Panc1 (cell line): Measurements from ENCODE around the gene LCN1.

Experiments
- CTCF ChIP-seq: fragments of 450-650 bp; IDR thresholded peaks from 2 replicates; pipeline ENCODE4 v1.5.1; 2017; ENCODE audit warnings: mild to moderate bottlenecking
- POLR2AphosphoS5 ChIP-seq: IDR thresholded peaks from 2 replicates; pipeline ENCODE4 v1.6.1; 2012; ENCODE audit warnings: mild to moderate bottlenecking, low read depth, low read length, moderate library complexity
- SIN3A ChIP-seq: IDR thresholded peaks from 2 replicates; pipeline ENCODE4 v1.6.1; 2012; ENCODE audit warnings: low read depth, mild to moderate bottlenecking, low read length, moderate library complexity, borderline replicate concordance; ENCODE audit not compliant: insufficient read depth
- TCF7L2 ChIP-seq: IDR thresholded peaks from 2 replicates; pipeline ENCODE4 v1.6.1; 2011; ENCODE audit warnings: mild to moderate bottlenecking, low read depth, low read length, inconsistent platforms
- TF ChIP-seq, protein P1 (sequence below), 2 experiments: IDR thresholded peaks; 2 replicates each; pipeline ENCODE4 v1.6.1; 2011 to 2012; ENCODE audit warnings: low read depth in 2 of 2, control low read depth in 1 of 2, low read length in 1 of 2, mild to moderate bottlenecking in 1 of 2, moderate library complexity in 1 of 2; ENCODE audit not compliant: insufficient read depth in 1 of 2

GRCh38 chr9:135547756-135548736, 26.8 kb downstream of the LCN1 start:
- TF ChIP-seq, protein P1, sequence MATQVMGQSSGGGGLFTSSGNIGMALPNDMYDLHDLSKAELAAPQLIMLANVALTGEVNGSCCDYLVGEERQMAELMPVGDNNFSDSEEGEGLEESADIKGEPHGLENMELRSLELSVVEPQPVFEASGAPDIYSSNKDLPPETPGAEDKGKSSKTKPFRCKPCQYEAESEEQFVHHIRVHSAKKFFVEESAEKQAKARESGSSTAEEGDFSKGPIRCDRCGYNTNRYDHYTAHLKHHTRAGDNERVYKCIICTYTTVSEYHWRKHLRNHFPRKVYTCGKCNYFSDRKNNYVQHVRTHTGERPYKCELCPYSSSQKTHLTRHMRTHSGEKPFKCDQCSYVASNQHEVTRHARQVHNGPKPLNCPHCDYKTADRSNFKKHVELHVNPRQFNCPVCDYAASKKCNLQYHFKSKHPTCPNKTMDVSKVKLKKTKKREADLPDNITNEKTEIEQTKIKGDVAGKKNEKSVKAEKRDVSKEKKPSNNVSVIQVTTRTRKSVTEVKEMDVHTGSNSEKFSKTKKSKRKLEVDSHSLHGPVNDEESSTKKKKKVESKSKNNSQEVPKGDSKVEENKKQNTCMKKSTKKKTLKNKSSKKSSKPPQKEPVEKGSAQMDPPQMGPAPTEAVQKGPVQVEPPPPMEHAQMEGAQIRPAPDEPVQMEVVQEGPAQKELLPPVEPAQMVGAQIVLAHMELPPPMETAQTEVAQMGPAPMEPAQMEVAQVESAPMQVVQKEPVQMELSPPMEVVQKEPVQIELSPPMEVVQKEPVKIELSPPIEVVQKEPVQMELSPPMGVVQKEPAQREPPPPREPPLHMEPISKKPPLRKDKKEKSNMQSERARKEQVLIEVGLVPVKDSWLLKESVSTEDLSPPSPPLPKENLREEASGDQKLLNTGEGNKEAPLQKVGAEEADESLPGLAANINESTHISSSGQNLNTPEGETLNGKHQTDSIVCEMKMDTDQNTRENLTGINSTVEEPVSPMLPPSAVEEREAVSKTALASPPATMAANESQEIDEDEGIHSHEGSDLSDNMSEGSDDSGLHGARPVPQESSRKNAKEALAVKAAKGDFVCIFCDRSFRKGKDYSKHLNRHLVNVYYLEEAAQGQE (IDR thresholded peaks at IDR 0.05; ENCODE audit: insufficient read depth in 1 of 2, low read depth in 2 of 2, low read length in 1 of 2), result no peak
- TF ChIP-seq CTCF (no peak), POLR2AphosphoS5 (no peak), SIN3A (no peak), TCF7L2 (no peak)
